Measurements from ENCODE around the gene FOXD1. TPM values are rescaled to one million over a fixed set of nuclear protein-coding genes. Genes with fewer than 3 reads are reported as not detected.

FOXD1 gene
- total RNA-seq, 2 experiments from 2014 or later = 0.99 to 1.5 TPM

DNA sequence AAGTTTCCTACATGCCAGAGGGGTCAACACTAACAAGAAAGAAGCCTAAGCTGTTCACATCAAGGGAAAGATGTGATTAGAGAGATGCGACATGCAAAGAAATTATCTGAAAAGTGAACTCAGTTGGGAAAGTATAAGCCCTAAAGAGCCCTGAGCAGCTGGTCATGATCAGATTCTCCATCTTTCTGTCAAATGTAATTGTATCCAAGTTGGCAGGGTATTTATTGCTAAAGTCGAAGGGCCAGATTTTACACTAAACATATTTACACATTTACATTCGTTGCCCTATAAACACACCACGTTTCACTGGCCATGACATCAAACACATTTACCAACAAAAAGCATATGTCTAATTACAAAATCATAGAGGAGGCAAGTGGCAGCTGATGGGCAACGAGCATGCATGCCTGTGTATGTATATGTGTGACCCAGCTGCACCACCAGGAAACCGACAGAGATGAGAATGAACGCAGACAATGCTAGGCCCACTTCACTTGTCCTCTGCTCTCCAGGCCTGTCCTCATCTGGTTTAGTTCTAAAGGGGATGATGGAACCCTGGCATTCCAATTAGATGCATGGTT, 6.3 kb downstream of the FOXD1 start:
- no peak for ATAC-seq
- peaks cover 3% of the 10 kb centered on the region for H3K36me3 Mint-ChIP-seq (ENCODE audit: low read depth)
- TF ChIP-seq, protein P1, sequence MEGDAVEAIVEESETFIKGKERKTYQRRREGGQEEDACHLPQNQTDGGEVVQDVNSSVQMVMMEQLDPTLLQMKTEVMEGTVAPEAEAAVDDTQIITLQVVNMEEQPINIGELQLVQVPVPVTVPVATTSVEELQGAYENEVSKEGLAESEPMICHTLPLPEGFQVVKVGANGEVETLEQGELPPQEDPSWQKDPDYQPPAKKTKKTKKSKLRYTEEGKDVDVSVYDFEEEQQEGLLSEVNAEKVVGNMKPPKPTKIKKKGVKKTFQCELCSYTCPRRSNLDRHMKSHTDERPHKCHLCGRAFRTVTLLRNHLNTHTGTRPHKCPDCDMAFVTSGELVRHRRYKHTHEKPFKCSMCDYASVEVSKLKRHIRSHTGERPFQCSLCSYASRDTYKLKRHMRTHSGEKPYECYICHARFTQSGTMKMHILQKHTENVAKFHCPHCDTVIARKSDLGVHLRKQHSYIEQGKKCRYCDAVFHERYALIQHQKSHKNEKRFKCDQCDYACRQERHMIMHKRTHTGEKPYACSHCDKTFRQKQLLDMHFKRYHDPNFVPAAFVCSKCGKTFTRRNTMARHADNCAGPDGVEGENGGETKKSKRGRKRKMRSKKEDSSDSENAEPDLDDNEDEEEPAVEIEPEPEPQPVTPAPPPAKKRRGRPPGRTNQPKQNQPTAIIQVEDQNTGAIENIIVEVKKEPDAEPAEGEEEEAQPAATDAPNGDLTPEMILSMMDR (IDR thresholded peaks at IDR 0.05) = no peak
- H3K27ac Mint-ChIP-seq = no peak overlapping the region
- peaks cover 10% of the 10 kb centered on the region for H3K4me1 Mint-ChIP-seq (ENCODE audit: low read depth)
- CTCF ChIA-PET = interaction anchor here (0.9 to 4.1 kb wide), 3 partner anchors 9 to 145 kb away, joined by 3 to 26 read pairs (median 25); no protein-coding TSS in a partner anchor
- H3K9me3 Mint-ChIP-seq = no peaks in the 10 kb centered on the region
- no peak for DNase-seq
- POLR2A ChIA-PET = interaction anchor here (1.0 kb wide), 1 partner anchor 144 kb away, joined by 3 read pairs; no protein-coding TSS in a partner anchor
- peaks cover 77% of the 10 kb centered on the region for H3K27me3 Mint-ChIP-seq
- intact Hi-C loops (cut with micrococcal nuclease) = no loop called here
- no peak overlapping the region for H3K4me3 Mint-ChIP-seq

DNA sequence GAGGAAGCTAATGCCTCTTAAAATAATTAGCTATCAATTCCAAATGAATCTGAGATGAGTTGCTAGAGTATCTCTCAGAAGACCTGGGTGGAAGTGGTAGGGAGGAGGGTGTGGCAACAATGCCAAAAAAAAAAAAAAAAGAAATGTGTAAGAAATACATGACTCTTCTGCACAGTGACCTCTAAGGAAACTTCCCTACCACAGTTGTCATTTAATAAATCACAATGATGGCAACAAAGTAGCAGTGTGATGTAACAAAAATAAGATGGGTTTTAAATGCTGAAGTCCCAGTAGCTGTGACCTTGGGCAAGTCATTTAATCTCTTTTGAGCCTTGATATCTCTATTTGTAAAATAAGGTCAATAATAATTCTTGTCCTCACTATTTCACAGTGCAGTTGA, 7.2 kb downstream of the FOXD1 start:
- POLR2A ChIA-PET = no interaction called here
- intact Hi-C loops (cut with micrococcal nuclease) = no loop called here
- Mint-ChIP-seq H3K36me3 (ENCODE audit: low read depth) (peaks cover 3% of the 10 kb centered on the region), H3K9me3 (no peaks in the 10 kb centered on the region), H3K27me3 (peaks cover 76% of the 10 kb centered on the region), H3K27ac (no peak overlapping the region), H3K4me1 (ENCODE audit: low read depth) (peaks cover 10% of the 10 kb centered on the region), H3K4me3 (no peak overlapping the region)
- DNase-seq = no peak
- CTCF ChIA-PET = interaction anchor here (0.8 to 4.1 kb wide), 4 partner anchors 9 to 238 kb away, joined by 3 to 26 read pairs (median 14); no protein-coding TSS in a partner anchor
- TF ChIP-seq, protein P1 (IDR thresholded peaks at IDR 0.05) = no peak
- no peak for ATAC-seq

DNA sequence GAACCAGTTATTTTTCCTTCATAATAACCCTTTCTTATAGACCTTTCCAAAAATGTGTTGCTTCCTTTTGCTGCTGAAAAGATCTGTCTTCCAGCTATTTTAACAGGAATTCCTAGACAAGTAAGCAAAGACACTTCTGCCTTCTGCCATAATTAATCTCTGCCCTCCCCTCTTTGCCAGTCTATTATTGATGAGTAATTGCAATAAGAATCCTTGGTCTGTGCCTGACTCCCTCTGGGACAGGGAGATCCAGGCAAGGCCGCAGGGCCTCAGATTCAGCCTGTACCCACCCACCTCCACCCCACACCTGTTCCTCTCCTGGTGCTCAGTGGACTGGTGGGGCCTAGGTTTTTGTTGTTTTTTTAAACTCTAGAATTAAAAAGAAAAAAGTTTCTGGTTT, 8.3 kb downstream of the FOXD1 start:
- intact Hi-C loops (cut with micrococcal nuclease) = no loop called here
- H3K9me3 Mint-ChIP-seq = no peaks in the 10 kb centered on the region
- no peak for DNase-seq
- ATAC-seq = no peak
- TF ChIP-seq, protein P1 (IDR thresholded peaks at IDR 0.05) = no peak
- peaks cover 10% of the 10 kb centered on the region for H3K4me1 Mint-ChIP-seq (ENCODE audit: low read depth)
- H3K36me3 Mint-ChIP-seq (ENCODE audit: low read depth) = peaks cover 3% of the 10 kb centered on the region
- POLR2A ChIA-PET = no interaction called here
- CTCF ChIA-PET = interaction anchor here (3.7 kb wide), 1 partner anchor 11 kb away, joined by 25 read pairs; no protein-coding TSS in a partner anchor
- H3K4me3 Mint-ChIP-seq = no peak overlapping the region
- peaks cover 82% of the 10 kb centered on the region for H3K27me3 Mint-ChIP-seq
- H3K27ac Mint-ChIP-seq = no peak overlapping the region

DNA sequence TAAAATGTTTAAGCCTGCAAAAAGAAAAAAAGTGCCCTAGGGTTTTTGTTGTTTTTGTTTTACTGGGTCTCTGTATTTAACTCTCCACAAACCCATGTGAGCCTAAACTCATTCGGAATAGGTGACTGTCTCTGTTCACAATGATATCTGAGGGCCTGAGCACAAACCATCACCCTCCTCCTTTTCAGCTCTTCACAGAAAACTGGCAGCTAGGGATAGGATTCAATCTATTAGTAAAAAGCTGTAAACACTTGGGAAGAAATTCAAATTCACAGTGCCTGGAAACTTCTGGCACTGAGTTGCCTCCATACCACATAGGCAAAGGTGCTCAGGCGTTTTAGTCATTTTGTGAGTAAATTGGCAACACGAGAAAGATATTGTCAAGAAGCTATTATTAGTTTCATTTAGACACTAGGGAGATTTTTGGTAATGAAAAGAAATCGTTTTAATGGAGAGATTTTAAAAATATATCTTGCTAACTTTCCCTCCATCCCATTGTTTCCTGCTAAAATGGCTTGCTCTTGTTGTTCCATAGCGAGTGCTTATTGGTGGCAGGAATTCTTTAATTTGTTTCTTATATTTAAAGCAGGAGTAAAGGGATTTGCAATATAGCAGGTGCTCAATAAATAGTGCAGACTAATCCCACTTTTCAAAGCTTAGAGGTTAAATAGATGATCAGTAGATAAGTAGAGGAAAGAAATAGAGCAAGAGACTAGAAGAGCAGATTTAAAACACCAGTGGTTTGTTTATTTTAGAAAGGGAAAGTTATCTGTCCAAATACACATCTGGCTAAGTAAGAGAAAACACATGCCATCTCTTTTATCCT, 9.7 kb downstream of the FOXD1 start:
- H3K4me3 Mint-ChIP-seq = no peak overlapping the region
- peaks cover 8% of the 10 kb centered on the region for H3K4me1 Mint-ChIP-seq (ENCODE audit: low read depth)
- TF ChIP-seq, protein P1 (IDR thresholded peaks at IDR 0.05) = no peak
- H3K9me3 Mint-ChIP-seq = no peaks in the 10 kb centered on the region
- CTCF ChIA-PET = interaction anchor here (0.8 to 1.0 kb wide), 4 partner anchors 10 to 140 kb away, joined by 3 to 5 read pairs (median 4); partner anchors contain the start of gene FOXD1
- DNase-seq (no peak), ATAC-seq (no peak)
- intact Hi-C loops (cut with micrococcal nuclease) = no loop called here
- H3K27me3 Mint-ChIP-seq = peaks cover 79% of the 10 kb centered on the region
- no peaks in the 10 kb centered on the region for H3K36me3 Mint-ChIP-seq (ENCODE audit: low read depth)
- POLR2A ChIA-PET = no interaction called here
- H3K27ac Mint-ChIP-seq = no peak overlapping the region
